Activated CD4-positive, alpha-beta T cell treated with anti-CD3 and anti-CD28 coated beads, Interleukin-2, Interleukin-6, amounts not matched to agents 100 ng/mL and 50 ng/mL, durations not matched to agents 16 hours and 8 hours (primary cell): ENCODE measurements around the gene GCN1.
A peak's percentile ranks its signal among the peaks of the same experiment; 100 is the strongest.

Experiments used
- DNase-seq: peaks from one replicate; pipeline ENCODE4 v3.0.0-alpha.2; 2020

GCN1 gene

GRCh38 chr12:120115692-120116440 lies 78.6 kb downstream of the GCN1 start:
- DNase-seq, result peak; percentile 63

- DNase-seq, result no peak
Measured at GRCh38 chr12:120115066-120115465, 79.4 kb downstream of the GCN1 start.

- peak; percentile 70 for DNase-seq
Measured at GRCh38 chr12:120110550-120111501, 83.7 kb downstream of the GCN1 start.

- no peak for DNase-seq
Measured at GRCh38 chr12:120109570-120110267, 84.8 kb downstream of the GCN1 start.

- no peak for DNase-seq
Measured at GRCh38 chr12:120106151-120106550, 88.4 kb downstream of the GCN1 start.

- DNase-seq, result no peak
Measured at GRCh38 chr12:120103371-120103770, 91.1 kb downstream of the GCN1 start.

GRCh38 chr12:120103044-120103338 lies 91.5 kb downstream of the GCN1 start:
- DNase-seq, result no peak

GRCh38 chr12:120102189-120103043 lies 92.1 kb downstream of the GCN1 start:
- no peak for DNase-seq

- DNase-seq, result no peak
Measured at GRCh38 chr12:120101617-120102016, 92.9 kb downstream of the GCN1 start.

GRCh38 chr12:120101182-120101581 lies 93.3 kb downstream of the GCN1 start:
- DNase-seq, result peak; percentile 41

GRCh38 chr12:120100630-120101029 lies 93.9 kb downstream of the GCN1 start:
- DNase-seq, result no peak

- DNase-seq, result no peak
Measured at GRCh38 chr12:120099738-120100137, 94.8 kb downstream of the GCN1 start.

GRCh38 chr12:120098756-120099470 lies 95.6 kb downstream of the GCN1 start:
- no peak for DNase-seq

GRCh38 chr12:120096671-120097202 lies 97.8 kb downstream of the GCN1 start:
- DNase-seq, result no peak

GRCh38 chr12:120095736-120096135 lies 98.8 kb downstream of the GCN1 start:
- DNase-seq, result no peak

GRCh38 chr12:120095331-120095730 lies 99.2 kb downstream of the GCN1 start:
- DNase-seq, result no peak

GRCh38 chr12:120094485-120094884 lies 100.0 kb downstream of the GCN1 start:
- no peak for DNase-seq

GRCh38 chr12:120093592-120094355 lies 100.7 kb downstream of the GCN1 start:
- no peak for DNase-seq

- no peak for DNase-seq
Measured at GRCh38 chr12:120093336-120093591, 101.3 kb downstream of the GCN1 start.

- no peak for DNase-seq
Measured at GRCh38 chr12:120092551-120093335, 101.8 kb downstream of the GCN1 start.
